K562 (cell line): ENCODE results near the gene DGUOK. TPM values are rescaled to one million over a fixed set of nuclear protein-coding genes. Genes with fewer than 3 reads are reported as not detected.
A peak's percentile ranks its signal among the peaks of the same experiment; 100 is the strongest.

Experiments
- CBFB ChIP-seq: sonication (generic); formaldehyde crosslinking; IDR thresholded peaks from 2 replicates; pipeline ENCODE4 v1.4.0; 2020; ENCODE audit warnings: mild to moderate bottlenecking, missing genetic modification reagents
- CGGBP1 ChIP-seq: fragments of 250-450 bp; sonication (Bioruptor Pico); IDR thresholded peaks from 2 replicates; pipeline ENCODE4 v1.9.0; 2021; ENCODE audit warnings: mild to moderate bottlenecking
- DIDO1 ChIP-seq: fragments of 450-650 bp; IDR thresholded peaks from 2 replicates; pipeline ENCODE4 v1.6.1; 2016; ENCODE audit warnings: low read depth, missing biosample characterization, missing genetic modification characterization
- EHMT2 ChIP-seq: fragments of 450-650 bp; IDR thresholded peaks from 2 replicates; pipeline ENCODE4 v1.6.1; 2018; ENCODE audit warnings: antibody characterized with exemption
- FOXK1 ChIP-seq: sonication (generic); formaldehyde crosslinking; IDR thresholded peaks from 2 replicates; pipeline ENCODE4 v1.8.0; 2022; ENCODE audit warnings: missing genetic modification reagents, mild to moderate bottlenecking, borderline replicate concordance
- MEF2A ChIP-seq: IDR thresholded peaks from 2 replicates; pipeline ENCODE4 v1.6.1; 2011; ENCODE audit warnings: low read depth, mild to moderate bottlenecking, low read length, moderate library complexity; ENCODE audit not compliant: control insufficient read depth
- NFIC ChIP-seq: fragments of 450-650 bp; IDR thresholded peaks from 2 replicates; pipeline ENCODE4 v1.6.1; 2017; ENCODE audit warnings: mild to moderate bottlenecking, inconsistent platforms
- RHOXF2B ChIP-seq: fragments of 250-450 bp; sonication (Bioruptor Pico); conservative IDR thresholded peaks from 2 replicates; pipeline ENCODE4 v1.5.1; 2021
- SPI1 ChIP-seq: IDR thresholded peaks from 2 replicates; pipeline ENCODE4 v1.6.1; 2011; ENCODE audit warnings: low read depth, low read length, control low read depth, borderline replicate concordance
- SUPT5H ChIP-seq: fragments of 450-650 bp; IDR thresholded peaks from 2 replicates; pipeline ENCODE4 v1.6.1; 2016
- TFAP4 ChIP-seq: sonication (generic); formaldehyde crosslinking; IDR thresholded peaks from 2 replicates; pipeline ENCODE4 v1.8.0; 2022; ENCODE audit warnings: missing genetic modification reagents, mild to moderate bottlenecking, moderate library complexity, borderline replicate concordance
- UBTF ChIP-seq, 2 experiments: IDR thresholded peaks; 2 replicates each; pipeline ENCODE4 v1.6.1; 2012; ENCODE audit warnings: improper control_type of control experiment in 2 of 2, low read depth in 2 of 2, low read length in 2 of 2, borderline replicate concordance in 1 of 2
- ZNF197 ChIP-seq: fragments of 200-800 bp; sonication (Bioruptor generic); IDR thresholded peaks from 2 replicates; pipeline ENCODE4 v1.6.1; 2016; ENCODE audit warnings: low read depth, missing genetic modification characterization, missing compliant biosample characterization
- ZNF263 ChIP-seq: sonication (generic); formaldehyde crosslinking; IDR thresholded peaks from 2 replicates; pipeline ENCODE4 v1.8.0; 2022; ENCODE audit warnings: mild to moderate bottlenecking, missing genetic modification reagents, borderline replicate concordance
- ZNF324 ChIP-seq: fragments of 250-450 bp; sonication (Bioruptor Pico); IDR thresholded peaks from 2 replicates; pipeline ENCODE4 v1.4.0; 2020; ENCODE audit warnings: mild to moderate bottlenecking
- ZNF347 ChIP-seq: fragments of 450-650 bp; formaldehyde crosslinking; IDR thresholded peaks from 2 replicates; pipeline ENCODE4 v1.4.0; 2020; ENCODE audit warnings: low read depth, mild to moderate bottlenecking, moderate library complexity
- polyA plus RNA-seq, 8 experiments: library from polyadenylated mRNA; depleted of rRNA in 4 of 8; stranded (reverse) in 5 of 8; unstranded in 3 of 8; fragments of >200 nt; fragmentation: Nextera tagmentation in 2 of 8; fragmentation: Illumina TruSeq in 1 of 8; extraction: Ambion mirVana in 2 of 8; extraction: Trizol in 1 of 8; gene quantifications; 2 replicates each; pipeline versions ENCODE4 v1.2.1 to v1.2.3, GENCODE V29; 2011 to 2014; ENCODE audit warnings: inconsistent platforms in 1 of 8, missing spikeins in 1 of 8
- total RNA-seq, 7 experiments: library from RNA; depleted of rRNA in 6 of 7; stranded (reverse); fragments of >200 nt in 6 of 7; fragmentation: Illumina TruSeq in 2 of 7; extraction: Trizol in 2 of 7; gene quantifications; 2 replicates each; pipeline versions ENCODE4 v1.2.1 to v1.2.3, GENCODE V29; 2011 to 2021; ENCODE audit warnings: low replicate concordance in 1 of 7
- TF ChIP-seq, protein P1 (sequence below): fragments of 250-450 bp; sonication (Bioruptor Pico); IDR thresholded peaks from 2 replicates; pipeline ENCODE4 v1.5.0; 2020; ENCODE audit warnings: mild to moderate bottlenecking
- TF ChIP-seq, protein P2 (sequence below): sonication (generic); formaldehyde crosslinking; IDR thresholded peaks from 2 replicates; pipeline ENCODE4 v1.8.0; 2022; ENCODE audit warnings: mild to moderate bottlenecking, missing genetic modification reagents

The DGUOK gene
- total and polyA plus RNA-seq, 9 of the 15 experiments (the other 6 are each of a cell fraction or from before 2014, with no cell fraction given): 67.0 to 288 (median 126) TPM

DNA sequence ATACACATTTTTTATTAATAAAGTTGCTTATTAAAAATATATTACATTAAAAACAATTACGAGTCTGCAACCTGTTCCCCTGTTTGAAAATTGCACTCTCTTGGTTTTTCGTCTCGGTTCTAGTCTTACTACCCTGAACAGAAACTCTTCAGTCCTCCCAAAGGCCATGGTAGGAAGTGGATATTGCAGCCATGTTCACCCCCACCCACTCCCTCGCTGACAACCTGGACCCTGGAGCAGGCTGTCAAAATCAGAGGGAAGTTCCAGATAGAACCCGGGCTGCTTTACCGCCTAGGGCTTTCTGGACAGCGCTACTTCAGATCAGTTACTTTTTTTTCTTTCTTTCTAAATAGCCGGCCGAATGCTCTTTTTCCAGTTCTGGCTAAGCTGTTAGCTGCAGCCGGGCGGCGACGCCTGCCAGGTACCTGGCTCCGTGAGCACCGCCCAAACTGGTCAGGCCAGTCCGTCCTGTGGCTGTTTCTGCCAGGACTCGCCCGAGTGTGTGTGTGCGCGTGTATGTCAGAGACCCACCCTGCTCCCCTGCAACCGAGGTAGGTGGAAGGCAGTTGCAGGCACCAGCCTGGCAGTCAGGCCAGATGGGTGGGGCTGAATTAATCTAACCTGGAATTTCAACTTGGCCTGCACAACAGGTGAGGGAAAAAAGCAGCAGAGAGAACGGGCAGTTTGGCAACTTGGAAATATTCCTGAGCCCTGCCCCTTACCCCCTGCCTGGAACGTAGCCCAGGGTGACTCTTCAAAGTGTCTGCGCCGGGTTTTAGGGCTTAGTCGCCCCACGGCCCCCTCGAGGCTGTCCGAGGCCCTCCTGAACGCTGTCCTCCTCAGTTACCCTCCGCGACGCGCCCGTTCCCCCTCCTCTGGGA lies 56.9 kb downstream of the DGUOK start (continued):
- no peak for TF ChIP-seq MEF2A
- TF ChIP-seq, protein P1, sequence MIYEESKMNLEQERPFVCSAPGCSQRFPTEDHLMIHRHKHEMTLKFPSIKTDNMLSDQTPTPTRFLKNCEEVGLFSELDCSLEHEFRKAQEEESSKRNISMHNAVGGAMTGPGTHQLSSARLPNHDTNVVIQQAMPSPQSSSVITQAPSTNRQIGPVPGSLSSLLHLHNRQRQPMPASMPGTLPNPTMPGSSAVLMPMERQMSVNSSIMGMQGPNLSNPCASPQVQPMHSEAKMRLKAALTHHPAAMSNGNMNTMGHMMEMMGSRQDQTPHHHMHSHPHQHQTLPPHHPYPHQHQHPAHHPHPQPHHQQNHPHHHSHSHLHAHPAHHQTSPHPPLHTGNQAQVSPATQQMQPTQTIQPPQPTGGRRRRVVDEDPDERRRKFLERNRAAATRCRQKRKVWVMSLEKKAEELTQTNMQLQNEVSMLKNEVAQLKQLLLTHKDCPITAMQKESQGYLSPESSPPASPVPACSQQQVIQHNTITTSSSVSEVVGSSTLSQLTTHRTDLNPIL (CRISPR knock-in tag): no peak
- TF ChIP-seq ZNF263 (CRISPR knock-in tag): no peak
- no peak for TF ChIP-seq EHMT2
- TF ChIP-seq DIDO1 (tag): no peak
- no peak for TF ChIP-seq ZNF324
- no peak for TF ChIP-seq RHOXF2B (CRISPR knock-in tag)
- no peak for TF ChIP-seq CGGBP1 (CRISPR knock-in tag)
- no peak for TF ChIP-seq FOXK1
- TF ChIP-seq UBTF (IDR thresholded peaks at IDR 0.05; ENCODE audit: borderline replicate concordance in 1 of 2, low read depth in 2 of 2, low read length in 2 of 2): 0 out of 4 replicates have a peak, but pooled peaks of 1 of the 2 experiments have one; percentile 38
- TF ChIP-seq SPI1: 0 out of 2 replicates have a peak, but pooled peaks have one; percentile 51
- TF ChIP-seq ZNF197 (CRISPR knock-in tag): no peak
- TF ChIP-seq ZNF347 (CRISPR knock-in tag): no peak
- peak; percentile 12; the same call in 1 of the 2 replicates for TF ChIP-seq TFAP4
- peak; percentile 31; the same call in 1 of the 2 replicates for TF ChIP-seq NFIC
- TF ChIP-seq CBFB (CRISPR knock-in tag): no peak
- no peak for TF ChIP-seq SUPT5H
- TF ChIP-seq, protein P2, sequence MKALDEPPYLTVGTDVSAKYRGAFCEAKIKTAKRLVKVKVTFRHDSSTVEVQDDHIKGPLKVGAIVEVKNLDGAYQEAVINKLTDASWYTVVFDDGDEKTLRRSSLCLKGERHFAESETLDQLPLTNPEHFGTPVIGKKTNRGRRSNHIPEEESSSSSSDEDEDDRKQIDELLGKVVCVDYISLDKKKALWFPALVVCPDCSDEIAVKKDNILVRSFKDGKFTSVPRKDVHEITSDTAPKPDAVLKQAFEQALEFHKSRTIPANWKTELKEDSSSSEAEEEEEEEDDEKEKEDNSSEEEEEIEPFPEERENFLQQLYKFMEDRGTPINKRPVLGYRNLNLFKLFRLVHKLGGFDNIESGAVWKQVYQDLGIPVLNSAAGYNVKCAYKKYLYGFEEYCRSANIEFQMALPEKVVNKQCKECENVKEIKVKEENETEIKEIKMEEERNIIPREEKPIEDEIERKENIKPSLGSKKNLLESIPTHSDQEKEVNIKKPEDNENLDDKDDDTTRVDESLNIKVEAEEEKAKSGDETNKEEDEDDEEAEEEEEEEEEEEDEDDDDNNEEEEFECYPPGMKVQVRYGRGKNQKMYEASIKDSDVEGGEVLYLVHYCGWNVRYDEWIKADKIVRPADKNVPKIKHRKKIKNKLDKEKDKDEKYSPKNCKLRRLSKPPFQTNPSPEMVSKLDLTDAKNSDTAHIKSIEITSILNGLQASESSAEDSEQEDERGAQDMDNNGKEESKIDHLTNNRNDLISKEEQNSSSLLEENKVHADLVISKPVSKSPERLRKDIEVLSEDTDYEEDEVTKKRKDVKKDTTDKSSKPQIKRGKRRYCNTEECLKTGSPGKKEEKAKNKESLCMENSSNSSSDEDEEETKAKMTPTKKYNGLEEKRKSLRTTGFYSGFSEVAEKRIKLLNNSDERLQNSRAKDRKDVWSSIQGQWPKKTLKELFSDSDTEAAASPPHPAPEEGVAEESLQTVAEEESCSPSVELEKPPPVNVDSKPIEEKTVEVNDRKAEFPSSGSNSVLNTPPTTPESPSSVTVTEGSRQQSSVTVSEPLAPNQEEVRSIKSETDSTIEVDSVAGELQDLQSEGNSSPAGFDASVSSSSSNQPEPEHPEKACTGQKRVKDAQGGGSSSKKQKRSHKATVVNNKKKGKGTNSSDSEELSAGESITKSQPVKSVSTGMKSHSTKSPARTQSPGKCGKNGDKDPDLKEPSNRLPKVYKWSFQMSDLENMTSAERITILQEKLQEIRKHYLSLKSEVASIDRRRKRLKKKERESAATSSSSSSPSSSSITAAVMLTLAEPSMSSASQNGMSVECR (CRISPR knock-in tag): 0 out of 2 replicates have a peak, but pooled peaks have one; percentile 33
